G401 (cell line): Measurements from ENCODE around the gene NUMA1. TPM values are rescaled to one million over a fixed set of nuclear protein-coding genes. Genes with fewer than 3 reads are reported as not detected.

Experiments
- total RNA-seq: library from RNA; depleted of rRNA; stranded (reverse); fragments of >200 nt; shearing (Covaris generic); gene quantifications from 2 replicates; pipeline ENCODE4 v1.2.3, GENCODE V29; 2014; rRNA removed

Gene NUMA1
- total RNA-seq, 1 experiment from 2014 or later: 128 TPM

Other genes starting within 250 kb of the NUMA1 start
- not detected in 2 replicates for gene DEFB108B, start 247.3 kb downstream of the NUMA1 start, total RNA-seq
- not detected in 2 replicates for gene DEFB131B, start 202.1 kb downstream of the NUMA1 start, total RNA-seq
- 0.41 and 10.1 TPM in 2 replicates for gene XNDC1N, start 151.9 kb downstream of the NUMA1 start, total RNA-seq
- 33.9 and 47.2 TPM in 2 replicates for gene RNF121, start 151.5 kb downstream of the NUMA1 start, total RNA-seq
- gene IL18BP, start 81.6 kb downstream of the NUMA1 start, total RNA-seq: 0.25 and 5.6 TPM in 2 replicates
- gene LRRC51, start 308 bp upstream of the NUMA1 start, total RNA-seq: 7.1 and 10.8 TPM in 2 replicates
- 185 and 194 TPM in 2 replicates for gene LAMTOR1, start 22.8 kb upstream of the NUMA1 start, total RNA-seq
- gene TOMT, start 25.4 kb upstream of the NUMA1 start, total RNA-seq: not detected in 2 replicates
- 19.5 and 28.7 TPM in 2 replicates for gene ANAPC15, start 32.2 kb upstream of the NUMA1 start, total RNA-seq
- not detected in 2 replicates for gene FOLR3, start 55.2 kb upstream of the NUMA1 start, total RNA-seq
- gene FOLR1, start 111.6 kb upstream of the NUMA1 start, total RNA-seq: 1.4 TPM in 1 of 2 replicates, not detected in the other
- gene FOLR2, start 136.3 kb upstream of the NUMA1 start, total RNA-seq: not detected in 2 replicates
- 53.0 and 60.1 TPM in 2 replicates for gene INPPL1, start 144.2 kb upstream of the NUMA1 start, total RNA-seq
- gene PHOX2A, start 163.6 kb upstream of the NUMA1 start, total RNA-seq: not detected in 2 replicates